ENCODE results near the gene FGFR4. TPM values are rescaled to one million over a fixed set of nuclear protein-coding genes. Genes with fewer than 3 reads are reported as not detected.

FGFR4 gene
- total RNA-seq, 2 donors from 2014 or later = 1.7 to 2.4 TPM

DNA sequence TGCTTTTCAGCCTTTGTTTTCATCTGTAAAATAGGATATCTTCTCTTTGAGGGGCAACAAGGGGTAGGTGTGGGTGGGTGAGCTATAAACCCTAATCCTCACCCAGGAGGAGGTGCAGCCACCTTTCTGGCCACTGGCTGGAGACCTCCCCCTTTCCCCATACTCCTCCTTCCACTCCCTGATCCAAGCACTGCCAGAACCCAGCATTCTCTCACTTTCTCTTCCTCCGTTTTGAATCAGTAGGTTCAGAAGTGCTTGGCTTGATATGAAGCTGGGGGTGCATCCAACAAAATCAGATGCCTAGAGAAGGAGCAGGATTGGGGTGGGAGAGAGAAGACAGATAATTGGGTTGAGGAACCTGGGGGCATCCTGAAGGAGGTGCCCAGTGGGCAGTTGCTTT, 40.1 kb downstream of the FGFR4 start:
- ATAC-seq (replicated peaks) = no peak
- Mint-ChIP-seq H3K36me3 (ENCODE audit: low read depth) (no peaks in the 10 kb centered on the region), H3K4me3 (no peak overlapping the region), H3K4me1 (peaks cover 20% of the 10 kb centered on the region), H3K27me3 (no peaks in the 10 kb centered on the region), H3K27ac (no peak overlapping the region), H3K9me3 (no peaks in the 10 kb centered on the region)

DNA sequence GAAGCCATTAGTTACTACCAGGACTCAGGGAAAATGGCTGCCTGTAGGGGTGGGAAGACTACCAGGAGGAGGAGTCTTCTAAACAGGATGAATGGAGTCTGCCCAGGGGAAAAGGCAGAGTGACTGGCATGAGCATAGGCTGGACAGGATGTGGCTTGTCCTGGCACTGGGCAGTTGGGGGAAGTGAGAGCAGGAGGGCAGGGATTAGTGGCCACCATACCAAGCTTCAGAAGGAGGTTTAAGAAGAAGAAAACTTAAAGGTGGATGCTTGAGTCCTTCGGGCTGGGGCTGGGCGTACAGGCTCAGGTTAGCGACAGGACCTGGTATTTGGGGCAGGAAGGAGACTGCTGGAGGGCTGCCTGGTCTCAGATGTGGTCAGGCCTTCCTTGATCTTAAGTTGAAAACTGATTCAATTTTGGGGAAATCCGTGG, 41.9 kb downstream of the FGFR4 start:
- peak overlapping the region; percentile 62 for H3K4me3 Mint-ChIP-seq
- H3K36me3 Mint-ChIP-seq (ENCODE audit: low read depth) = no peaks in the 10 kb centered on the region
- no peak for ATAC-seq (replicated peaks)
- H3K27me3 Mint-ChIP-seq = no peaks in the 10 kb centered on the region
- peak overlapping the region; percentile 88 for H3K27ac Mint-ChIP-seq
- H3K4me1 Mint-ChIP-seq = peaks cover 20% of the 10 kb centered on the region
- H3K9me3 Mint-ChIP-seq = no peaks in the 10 kb centered on the region

DNA sequence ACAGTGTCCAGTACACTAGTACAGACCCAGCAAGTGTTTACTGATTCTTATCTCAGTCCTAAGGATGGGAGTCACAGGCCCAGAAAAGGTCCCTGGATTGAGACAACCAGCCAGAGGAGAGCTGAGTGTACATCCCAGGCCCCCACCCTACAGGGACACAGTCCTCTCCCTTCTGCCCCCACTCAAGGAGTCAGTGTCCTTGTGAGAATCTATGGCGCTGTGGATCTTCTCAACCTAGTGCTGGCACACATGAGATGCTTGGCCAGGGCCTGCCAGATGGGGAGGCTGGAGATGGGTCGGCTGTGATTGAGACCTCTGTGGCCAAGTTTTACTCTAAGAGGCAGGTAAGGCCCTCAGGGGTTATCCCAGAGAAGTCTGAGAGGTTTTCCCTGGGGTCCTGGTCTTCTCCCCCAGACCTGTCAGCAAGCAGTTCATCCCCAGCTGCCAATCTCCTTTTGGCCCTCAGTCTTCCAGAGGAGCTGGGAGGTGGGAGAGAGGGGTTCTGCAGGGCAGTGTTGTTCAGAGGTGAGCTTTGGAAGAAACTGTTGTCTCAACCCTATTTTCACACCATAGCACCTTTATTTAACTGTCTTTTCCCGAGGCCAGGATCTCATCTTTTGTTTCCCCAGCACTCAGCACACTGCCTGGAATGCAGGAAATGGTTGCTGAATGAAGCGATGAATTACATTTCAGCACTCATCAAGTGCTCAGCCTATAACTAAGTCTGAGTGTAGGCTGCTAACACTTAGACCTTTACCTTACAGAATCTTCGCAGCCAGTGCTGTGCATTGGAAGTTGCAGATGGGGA, 43.7 kb downstream of the FGFR4 start:
- Mint-ChIP-seq H3K9me3 (no peaks in the 10 kb centered on the region), H3K36me3 (ENCODE audit: low read depth) (peaks cover 12% of the 10 kb centered on the region), H3K4me1 (peaks cover 23% of the 10 kb centered on the region), H3K4me3 (no peak overlapping the region), H3K27ac (peak overlapping the region; percentile 32), H3K27me3 (no peaks in the 10 kb centered on the region)
- no peak for ATAC-seq (replicated peaks)

DNA sequence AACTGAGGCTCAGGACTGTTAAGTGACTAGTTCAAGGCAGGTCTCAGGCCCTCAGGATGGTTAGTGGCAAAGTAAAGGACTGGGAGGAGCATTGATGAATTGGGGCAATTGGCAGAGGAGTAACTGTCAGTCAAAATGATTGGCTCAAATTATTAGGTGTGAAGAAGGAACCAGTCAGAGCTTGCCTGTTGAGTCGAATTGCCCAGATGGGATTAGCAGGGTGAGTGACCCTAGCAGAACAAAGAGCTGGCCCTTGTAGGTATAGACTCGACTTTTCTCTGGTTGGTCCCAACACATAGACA, 44.3 kb downstream of the FGFR4 start:
- H3K4me3 Mint-ChIP-seq = peak overlapping the region; percentile 48
- no peak overlapping the region for H3K27ac Mint-ChIP-seq
- H3K4me1 Mint-ChIP-seq = peaks cover 27% of the 10 kb centered on the region
- H3K36me3 Mint-ChIP-seq (ENCODE audit: low read depth) = peaks cover 18% of the 10 kb centered on the region
- no peaks in the 10 kb centered on the region for H3K27me3 Mint-ChIP-seq
- no peak for ATAC-seq (replicated peaks)
- no peaks in the 10 kb centered on the region for H3K9me3 Mint-ChIP-seq

DNA sequence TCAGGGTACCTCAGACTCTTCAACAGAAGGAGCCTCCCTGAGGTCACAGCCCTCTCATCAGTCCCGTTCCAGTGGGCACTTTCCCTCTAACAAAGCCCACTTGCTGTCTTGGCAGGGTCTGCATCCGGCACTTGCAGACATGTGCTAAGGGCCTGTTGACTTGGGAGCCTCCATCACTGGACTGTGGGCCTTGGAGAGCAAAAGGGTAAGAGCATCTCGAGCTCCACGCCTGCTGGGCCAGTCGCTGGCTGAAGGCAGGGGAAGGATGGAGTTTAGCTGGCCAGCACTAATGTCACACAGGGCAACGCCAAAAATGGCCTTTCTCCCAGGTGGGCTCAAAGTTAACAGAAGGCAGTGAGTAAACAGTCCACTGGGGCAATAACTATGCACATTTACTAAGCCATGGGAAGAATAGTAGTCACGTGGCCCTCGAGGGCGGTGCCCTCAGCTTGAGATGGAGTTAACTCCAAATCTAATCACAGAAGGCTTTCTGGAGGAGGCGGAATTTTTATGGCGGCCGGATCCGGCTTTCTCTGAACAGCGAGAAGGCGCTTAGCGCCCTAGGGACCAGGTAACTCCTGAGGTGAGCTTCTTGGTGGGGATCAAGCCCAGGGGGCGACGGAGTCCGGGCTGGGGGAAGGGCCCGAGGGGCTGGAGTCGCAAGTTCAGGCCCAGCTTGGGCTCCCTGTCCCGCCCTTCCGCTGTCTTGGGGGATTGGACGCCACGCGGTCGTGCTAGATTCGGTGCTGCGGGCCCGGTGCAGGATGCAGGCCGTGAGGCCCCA, 44.8 kb downstream of the FGFR4 start:
- H3K27me3 Mint-ChIP-seq = no peaks in the 10 kb centered on the region
- no peaks in the 10 kb centered on the region for H3K9me3 Mint-ChIP-seq
- peak overlapping the region; percentile 48 for H3K4me3 Mint-ChIP-seq
- peak overlapping the region; percentile 20 for H3K27ac Mint-ChIP-seq
- no peak for ATAC-seq (replicated peaks)
- peaks cover 27% of the 10 kb centered on the region for H3K4me1 Mint-ChIP-seq
- peaks cover 23% of the 10 kb centered on the region for H3K36me3 Mint-ChIP-seq (ENCODE audit: low read depth)

DNA sequence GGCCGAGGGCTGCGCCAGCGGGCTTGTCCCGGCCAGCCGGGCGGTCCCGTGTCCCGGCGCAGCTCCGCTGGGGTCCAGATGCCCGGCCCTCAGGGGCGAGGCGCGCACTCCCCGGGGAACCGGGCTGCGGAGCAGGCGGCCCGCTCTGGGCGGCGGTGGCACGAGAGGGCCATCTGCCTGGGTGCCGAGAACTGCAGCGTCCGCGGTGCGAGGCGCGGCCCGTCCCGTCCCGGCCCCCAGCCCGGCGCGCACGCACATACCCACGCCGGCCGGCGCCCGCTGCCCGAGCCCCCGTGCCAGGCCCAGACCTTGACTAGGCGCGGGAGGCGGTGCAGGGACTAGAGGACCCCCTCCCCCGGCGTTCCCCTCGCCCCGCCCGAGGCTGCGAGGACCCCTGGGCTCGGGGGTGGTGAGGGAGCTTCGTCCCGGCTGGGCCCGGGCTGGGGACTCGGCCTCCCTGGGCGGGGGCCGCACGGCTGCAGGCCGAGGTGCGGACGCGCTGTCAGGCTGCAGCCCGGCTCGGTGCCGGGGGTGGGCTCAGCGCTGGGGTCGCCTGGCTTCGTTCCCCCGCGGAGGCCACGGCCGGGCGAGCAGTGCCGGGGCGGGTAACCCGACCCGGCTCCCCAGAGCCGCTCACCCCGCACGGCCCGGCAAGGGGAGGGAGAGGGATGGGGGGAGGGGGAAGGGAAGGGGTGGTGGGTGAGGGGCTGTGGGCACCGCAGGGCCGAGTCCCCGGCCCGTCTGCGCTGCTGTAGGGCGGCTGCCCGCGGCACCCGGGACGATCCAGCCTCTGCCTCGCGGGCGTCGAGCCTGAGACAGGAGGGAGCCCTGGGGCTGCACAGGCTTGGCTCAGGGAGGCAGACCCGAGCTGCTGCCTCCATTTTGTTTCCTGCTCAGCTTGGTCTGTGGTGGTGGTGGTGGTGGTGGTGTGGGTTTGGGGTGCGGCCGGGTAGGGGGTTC, 45.7 kb downstream of the FGFR4 start:
- no peaks in the 10 kb centered on the region for H3K27me3 Mint-ChIP-seq
- ATAC-seq (replicated peaks) = peak; percentile 21
- peaks cover 32% of the 10 kb centered on the region for H3K4me1 Mint-ChIP-seq
- peak overlapping the region; percentile 25 for H3K27ac Mint-ChIP-seq
- H3K4me3 Mint-ChIP-seq = peak overlapping the region; percentile 41
- peaks cover 32% of the 10 kb centered on the region for H3K36me3 Mint-ChIP-seq (ENCODE audit: low read depth)
- no peaks in the 10 kb centered on the region for H3K9me3 Mint-ChIP-seq

DNA sequence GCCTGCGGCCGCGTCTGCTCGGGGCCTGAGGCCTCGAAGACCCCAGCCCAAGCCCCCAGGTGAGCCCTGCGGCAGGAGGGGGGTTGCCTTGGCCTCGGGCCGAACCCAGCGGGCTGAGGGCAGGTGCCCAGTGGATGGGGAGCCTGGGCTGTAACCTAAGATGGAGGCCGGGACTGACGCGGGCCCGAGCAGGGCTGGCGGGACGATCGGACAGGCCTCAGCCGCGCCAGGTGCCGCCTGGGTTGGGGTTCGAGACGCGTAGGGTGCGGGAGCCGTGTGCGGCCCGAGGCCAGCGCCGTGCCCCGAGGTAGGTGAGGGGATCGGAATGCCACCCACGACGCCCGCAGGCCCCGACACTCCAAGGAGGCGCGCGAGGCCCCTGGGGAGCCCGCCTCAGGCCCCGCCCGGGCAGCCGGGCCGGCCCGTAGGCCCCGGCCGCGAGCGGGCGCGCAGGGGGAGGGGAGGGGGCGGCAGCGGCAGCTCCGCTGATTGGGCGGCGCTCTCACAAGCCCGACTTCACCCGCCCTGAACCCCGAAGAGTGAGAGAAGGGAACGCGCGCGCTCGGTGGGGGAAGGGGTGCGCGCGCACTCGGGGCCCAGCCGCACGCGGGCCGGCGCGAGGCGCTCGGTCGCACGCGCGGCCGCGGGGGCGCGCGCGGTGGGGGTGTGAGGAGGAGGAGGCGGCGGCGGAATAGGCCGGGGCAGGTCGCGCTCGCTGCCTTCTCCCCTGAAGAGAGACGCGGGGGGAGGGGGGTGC, 46.6 kb downstream of the FGFR4 start, which contains the start of gene NSD1:
Gene NSD1 (plus strand): TSS at position 678 of the 757 bp plus-strand sequence. CDS start 1,331 bp downstream, outside the sequence.
- peaks cover 41% of the 10 kb centered on the region for H3K36me3 Mint-ChIP-seq (ENCODE audit: low read depth)
- peak within 1 kb of the TSS; percentile 32 for H3K27ac Mint-ChIP-seq
- peaks cover 29% of the 10 kb centered on the region for H3K4me1 Mint-ChIP-seq
- peak within 1 kb of the TSS; percentile 70 for H3K4me3 Mint-ChIP-seq
- ATAC-seq (replicated peaks) = peak; percentile 83
- H3K27me3 Mint-ChIP-seq = no peaks in the 10 kb centered on the region
- H3K9me3 Mint-ChIP-seq = no peaks in the 10 kb centered on the region

DNA sequence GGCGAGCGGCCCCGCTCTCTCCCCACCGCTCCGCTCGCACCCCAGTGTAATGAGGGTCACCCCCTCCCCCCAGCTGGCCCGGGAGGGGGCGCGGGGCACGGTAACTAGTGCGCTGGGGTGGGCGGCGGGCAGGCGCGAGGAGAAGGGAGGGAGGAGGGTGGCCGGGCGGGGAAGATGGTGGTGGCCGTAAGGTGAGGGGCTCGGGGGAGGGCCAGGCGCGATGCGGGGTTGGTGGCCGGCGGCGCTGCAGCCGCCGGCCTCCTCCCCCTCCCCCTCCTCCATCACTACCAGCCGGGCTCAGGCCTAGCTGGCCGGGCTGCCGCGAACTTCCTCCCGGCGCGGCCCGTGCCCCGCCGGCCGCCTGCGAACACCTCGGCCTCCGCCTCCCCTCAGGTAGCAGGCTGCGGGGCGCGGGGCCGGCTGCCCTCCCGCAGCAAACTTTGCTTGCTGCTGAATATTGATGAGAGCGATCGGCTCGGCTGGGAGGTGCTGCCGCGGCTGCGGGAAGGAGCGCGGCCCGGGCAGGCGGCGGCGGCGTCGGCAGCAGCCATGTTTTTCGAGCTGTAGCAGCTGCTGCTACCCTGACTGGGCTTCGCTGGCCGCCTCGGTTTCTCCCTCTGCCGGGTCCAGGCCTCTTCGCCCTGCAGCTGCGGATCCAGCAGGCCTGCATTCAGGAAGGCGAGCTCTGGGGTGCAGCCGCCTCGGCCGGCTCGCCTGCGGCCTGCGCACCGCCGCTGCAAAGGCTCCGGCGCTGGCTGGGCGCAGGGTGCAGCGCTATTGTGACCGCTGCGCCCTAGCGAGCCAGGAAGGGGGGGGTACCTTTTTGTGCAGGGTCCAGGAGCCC, 47.4 kb downstream of the FGFR4 start:
- Mint-ChIP-seq H3K4me1 (peaks cover 21% of the 10 kb centered on the region), H3K9me3 (no peaks in the 10 kb centered on the region), H3K36me3 (ENCODE audit: low read depth) (peaks cover 47% of the 10 kb centered on the region), H3K27me3 (no peaks in the 10 kb centered on the region), H3K27ac (peak overlapping the region; percentile 32), H3K4me3 (peak overlapping the region; percentile 70)
- ATAC-seq (replicated peaks) = peak; percentile 41

DNA sequence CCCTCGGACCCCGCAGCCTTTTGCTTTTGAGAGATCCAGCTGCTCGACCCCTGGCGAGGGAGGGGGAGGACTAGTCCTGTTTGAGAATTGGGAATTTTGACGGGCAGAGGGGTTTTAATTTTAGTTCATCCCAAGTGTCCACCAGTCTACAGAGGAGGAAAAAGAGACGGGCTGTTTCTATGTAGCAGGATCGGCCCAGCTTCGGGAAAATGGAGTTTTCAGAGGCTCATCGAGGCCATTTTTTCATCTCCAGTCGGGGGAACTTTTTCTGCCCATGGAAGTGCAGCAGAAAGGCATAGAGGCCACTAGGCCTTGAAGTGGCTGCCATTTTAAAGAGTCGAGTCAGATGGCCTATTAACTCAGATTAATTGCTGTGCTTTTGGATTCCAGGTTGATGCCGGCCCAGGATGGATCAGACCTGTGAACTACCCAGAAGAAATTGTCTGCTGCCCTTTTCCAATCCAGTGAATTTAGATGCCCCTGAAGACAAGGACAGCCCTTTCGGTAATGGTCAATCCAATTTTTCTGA, 48.0 kb downstream of the FGFR4 start:
- Mint-ChIP-seq H3K27me3 (no peaks in the 10 kb centered on the region), H3K4me1 (peaks cover 15% of the 10 kb centered on the region), H3K9me3 (no peaks in the 10 kb centered on the region), H3K36me3 (ENCODE audit: low read depth) (peaks cover 54% of the 10 kb centered on the region), H3K27ac (peak overlapping the region; percentile 32), H3K4me3 (peak overlapping the region; percentile 70)
- ATAC-seq (replicated peaks) = no peak

DNA sequence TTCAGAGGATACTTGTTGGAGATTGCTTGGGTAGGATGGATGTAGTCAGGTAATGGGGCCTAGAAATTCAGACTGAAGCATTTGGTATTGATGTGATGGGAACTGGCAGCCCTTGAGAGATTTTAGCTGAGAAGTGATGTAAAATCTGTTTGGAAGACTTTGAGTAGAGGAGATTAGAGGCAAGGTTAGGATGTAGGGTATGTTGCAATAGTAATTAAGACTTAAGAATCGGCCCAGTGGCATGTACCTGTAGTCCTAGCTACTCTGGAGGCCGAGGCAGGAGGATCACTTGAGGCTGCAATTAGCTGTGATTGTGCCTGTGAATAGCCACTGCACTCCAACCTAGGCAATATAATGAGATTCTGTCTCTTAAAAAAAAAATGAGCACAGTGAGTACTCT, 53.6 kb downstream of the FGFR4 start:
- H3K27ac Mint-ChIP-seq = peak overlapping the region; percentile 1
- no peak for ATAC-seq (replicated peaks)
- H3K36me3 Mint-ChIP-seq (ENCODE audit: low read depth) = peaks cover 98% of the 10 kb centered on the region
- peaks cover 30% of the 10 kb centered on the region for H3K4me1 Mint-ChIP-seq
- H3K4me3 Mint-ChIP-seq = no peak overlapping the region
- no peaks in the 10 kb centered on the region for H3K27me3 Mint-ChIP-seq
- no peaks in the 10 kb centered on the region for H3K9me3 Mint-ChIP-seq

DNA sequence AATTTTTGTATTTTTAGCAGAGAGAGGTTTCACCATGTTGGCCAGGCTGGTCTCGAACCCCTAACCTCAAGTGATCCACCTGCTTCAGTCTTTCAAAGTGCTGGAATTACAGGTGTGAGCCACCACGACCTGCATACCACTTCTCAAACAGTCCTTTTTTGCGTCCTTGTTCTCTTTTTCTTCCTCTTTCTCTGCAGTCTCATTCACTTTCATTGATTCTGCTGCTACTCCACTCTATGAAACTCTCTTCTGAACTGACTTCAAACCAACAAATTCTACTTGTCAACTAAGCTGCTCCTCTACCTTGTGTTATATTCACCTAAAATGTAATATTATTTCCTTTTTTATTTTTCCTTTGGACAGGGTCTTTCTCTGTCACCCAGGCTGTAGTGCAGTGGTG, 54.8 kb downstream of the FGFR4 start:
- ATAC-seq (replicated peaks) = no peak
- Mint-ChIP-seq H3K9me3 (no peaks in the 10 kb centered on the region), H3K27ac (peak overlapping the region; percentile 32), H3K36me3 (ENCODE audit: low read depth) (peaks cover 98% of the 10 kb centered on the region), H3K4me1 (peaks cover 26% of the 10 kb centered on the region), H3K27me3 (no peaks in the 10 kb centered on the region), H3K4me3 (no peak overlapping the region)

DNA sequence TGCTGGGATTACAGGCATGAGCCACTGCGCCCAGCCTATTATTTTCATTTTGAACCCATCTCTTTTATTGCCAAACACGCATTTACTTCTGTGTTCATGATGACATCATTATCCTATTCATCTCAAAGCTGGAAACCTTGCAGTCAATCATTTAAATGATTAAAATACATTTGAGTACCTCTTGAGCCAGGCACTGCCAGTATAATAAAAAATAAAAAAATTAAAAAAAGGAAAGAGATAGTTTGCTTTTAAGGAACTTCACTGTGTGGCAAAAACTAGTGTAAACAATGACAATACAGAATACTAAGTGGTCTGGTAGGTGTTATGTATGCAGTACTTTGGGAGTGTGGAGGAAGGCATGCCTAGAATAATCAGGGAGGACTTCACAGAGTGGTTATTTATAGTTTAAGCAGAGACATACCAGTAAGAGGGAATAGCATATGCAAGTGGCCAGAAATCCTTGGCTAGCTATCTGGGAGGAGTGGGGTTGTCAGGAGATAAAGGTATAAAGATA, 55.4 kb downstream of the FGFR4 start:
- Mint-ChIP-seq H3K4me3 (no peak overlapping the region), H3K27me3 (no peaks in the 10 kb centered on the region), H3K4me1 (peaks cover 20% of the 10 kb centered on the region), H3K36me3 (ENCODE audit: low read depth) (peaks cover 98% of the 10 kb centered on the region), H3K27ac (peak overlapping the region; percentile 32), H3K9me3 (no peaks in the 10 kb centered on the region)
- no peak for ATAC-seq (replicated peaks)

All from activated T-helper 17 cell treated with anti-CD3 and anti-CD28 coated beads, Interleukin-2, amount 50 U/mL, for 72 hours (primary cell).